Breast epithelium (tissue), 3 donors: ENCODE measurements around the gene CRIP3.

ENCODE experiments used
- CTCF ChIP-seq, 3 donors: fragments of 450-650 bp; IDR thresholded peaks; one replicate each; pipeline ENCODE4 v1.5.1; 2016 to 2017; ENCODE audit warnings: antibody characterized with exemption in 3 of 3, mild to moderate bottlenecking in 3 of 3, moderate library complexity in 3 of 3
- POLR2A ChIP-seq: fragments of 450-650 bp; IDR thresholded peaks from one replicate; pipeline ENCODE4 v1.6.1; 2016; ENCODE audit warnings: antibody characterized with exemption, mild to moderate bottlenecking, moderate library complexity

- no peak for TF ChIP-seq CTCF (IDR thresholded peaks at IDR 0.05)
- TF ChIP-seq POLR2A, result no peak
Observed at GRCh38 chr6:43292763-43293318, 15.8 kb downstream of the CRIP3 start.
